Lung (tissue), 12 donors: Measurements from ENCODE around the gene GREB1L. TPM values are rescaled to one million over a fixed set of nuclear protein-coding genes. Genes with fewer than 3 reads are reported as not detected.

ENCODE experiments used
- ATAC-seq: fragments of 200-7000 bp; cut with Tn5 transposase; one replicate; pipeline ENCODE4 v1.9.1; 2020; ENCODE audit warnings: moderate number of reproducible peaks; ENCODE audit not compliant: insufficient read depth, low FRiP score
- DNase-seq, 3 donors: peaks; one replicate each; pipeline ENCODE4 v3.0.0-alpha.2; 2013 to 2017
- H3K27ac ChIP-seq, 2 donors: one replicate each; pipeline ENCODE4 v1.5.1; 2013; ENCODE audit warnings: mild to moderate bottlenecking in 2 of 2, moderate library complexity in 2 of 2, control low read depth in 1 of 2, inconsistent platforms in 1 of 2, low read depth in 1 of 2, low read length in 1 of 2
- H3K27me3 ChIP-seq, 3 donors: one replicate each; pipeline ENCODE4 v1.5.1; 2013; ENCODE audit warnings: low read length in 2 of 3; ENCODE audit not compliant: control insufficient read depth in 3 of 3, insufficient read depth in 3 of 3
- H3K36me3 ChIP-seq, 4 donors: one replicate each; pipeline ENCODE4 v1.5.1; 2013; ENCODE audit warnings: low read length in 4 of 4, mild to moderate bottlenecking in 1 of 4, moderate library complexity in 1 of 4; ENCODE audit not compliant: control insufficient read depth in 4 of 4, insufficient read depth in 4 of 4
- H3K4me1 ChIP-seq, 5 donors: one replicate each; pipeline ENCODE4 v1.5.1; 2013; ENCODE audit warnings: low read length in 5 of 5, mild to moderate bottlenecking in 2 of 5, moderate library complexity in 1 of 5; ENCODE audit not compliant: control insufficient read depth in 5 of 5, insufficient read depth in 5 of 5
- H3K4me3 ChIP-seq: one replicate; pipeline ENCODE4 v1.5.1; 2013; ENCODE audit warnings: mild to moderate bottlenecking, control low read depth, moderate library complexity
- H3K9ac ChIP-seq, 2 donors: one replicate each; pipeline ENCODE4 v1.5.1; 2013; ENCODE audit warnings: low read length in 2 of 2, control low read depth in 1 of 2; ENCODE audit not compliant: insufficient read depth in 1 of 2
- H3K9me3 ChIP-seq, 4 donors: one replicate each; pipeline ENCODE4 v1.5.1; 2013; ENCODE audit warnings: low read length in 3 of 4, mild to moderate bottlenecking in 1 of 4, moderate library complexity in 1 of 4; ENCODE audit not compliant: control insufficient read depth in 4 of 4, insufficient read depth in 3 of 4
- WGBS, 2 donors: extraction: QIAGEN DNeasy Blood & Tissue Kit; methylation state at CpG; one replicate each; pipeline ENCODE4 v1.1.7; 2013; 5-methylcytosine and 5-hydroxymethylcytosine counted together
- polyA plus RNA-seq, 2 donors: library from polyadenylated mRNA; stranded (reverse); fragments of 200-250 nt; gene quantifications; one replicate each; pipeline ENCODE4 v1.2.1, GENCODE V29; 2013
- total RNA-seq, 2 donors: library from RNA; depleted of rRNA in 1 of 2; stranded (reverse); fragments of >200 nt in 1 of 2; gene quantifications; one replicate each; pipeline ENCODE4 v1.2.1, GENCODE V29; 2014 to 2021
- TF ChIP-seq, protein P1 (sequence below): IDR thresholded peaks from 2 replicates; pipeline ENCODE4 v1.5.1; 2012; ENCODE audit warnings: mild to moderate bottlenecking; ENCODE audit errors: control extremely low read depth, extremely low read depth
- donor health status: control.
- donor health status: control.
- donor health status: Bipolar disorder and iron deficiency.
- donor health status: healthy.
- donor health status: DM: yes; HTN: yes; CAD: no.

The GREB1L gene
- total and polyA plus RNA-seq, 4 donors: 0.08 to 1.2 (median 0.41) TPM

DNA sequence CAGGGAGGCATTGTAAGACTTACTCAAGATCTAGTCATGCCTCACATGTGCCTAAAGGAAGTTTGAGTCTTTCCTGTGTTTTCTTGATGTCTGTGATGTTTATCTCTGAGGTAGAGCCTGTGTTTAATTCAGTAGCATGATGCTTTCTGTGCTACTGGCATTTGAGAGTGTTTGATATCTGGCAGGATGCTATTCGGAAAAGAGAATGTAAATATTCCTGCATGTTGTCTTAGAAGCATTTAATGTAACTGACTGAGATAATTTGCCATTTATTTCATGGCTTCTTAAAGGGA is 58.8 kb downstream of the GREB1L start:
- no peaks in the 10 kb centered on the region for H3K27me3 ChIP-seq
- no peak overlapping the region for H3K4me3 ChIP-seq
- H3K4me1 ChIP-seq: no peaks in the 10 kb centered on the region
- 48 to 70% methylated on average over 1 of the region's 1 CpG for WGBS, 2 donors
- H3K36me3 ChIP-seq: no peaks in the 10 kb centered on the region
- ATAC-seq (no peak), DNase-seq (peak in 2 of 3 donors; percentile 2 to 11)
- no peak overlapping the region for H3K27ac ChIP-seq
- no peaks in the 10 kb centered on the region for H3K9me3 ChIP-seq
- TF ChIP-seq, protein P1, sequence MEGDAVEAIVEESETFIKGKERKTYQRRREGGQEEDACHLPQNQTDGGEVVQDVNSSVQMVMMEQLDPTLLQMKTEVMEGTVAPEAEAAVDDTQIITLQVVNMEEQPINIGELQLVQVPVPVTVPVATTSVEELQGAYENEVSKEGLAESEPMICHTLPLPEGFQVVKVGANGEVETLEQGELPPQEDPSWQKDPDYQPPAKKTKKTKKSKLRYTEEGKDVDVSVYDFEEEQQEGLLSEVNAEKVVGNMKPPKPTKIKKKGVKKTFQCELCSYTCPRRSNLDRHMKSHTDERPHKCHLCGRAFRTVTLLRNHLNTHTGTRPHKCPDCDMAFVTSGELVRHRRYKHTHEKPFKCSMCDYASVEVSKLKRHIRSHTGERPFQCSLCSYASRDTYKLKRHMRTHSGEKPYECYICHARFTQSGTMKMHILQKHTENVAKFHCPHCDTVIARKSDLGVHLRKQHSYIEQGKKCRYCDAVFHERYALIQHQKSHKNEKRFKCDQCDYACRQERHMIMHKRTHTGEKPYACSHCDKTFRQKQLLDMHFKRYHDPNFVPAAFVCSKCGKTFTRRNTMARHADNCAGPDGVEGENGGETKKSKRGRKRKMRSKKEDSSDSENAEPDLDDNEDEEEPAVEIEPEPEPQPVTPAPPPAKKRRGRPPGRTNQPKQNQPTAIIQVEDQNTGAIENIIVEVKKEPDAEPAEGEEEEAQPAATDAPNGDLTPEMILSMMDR: no peak
- H3K9ac ChIP-seq: no peak overlapping the region

DNA sequence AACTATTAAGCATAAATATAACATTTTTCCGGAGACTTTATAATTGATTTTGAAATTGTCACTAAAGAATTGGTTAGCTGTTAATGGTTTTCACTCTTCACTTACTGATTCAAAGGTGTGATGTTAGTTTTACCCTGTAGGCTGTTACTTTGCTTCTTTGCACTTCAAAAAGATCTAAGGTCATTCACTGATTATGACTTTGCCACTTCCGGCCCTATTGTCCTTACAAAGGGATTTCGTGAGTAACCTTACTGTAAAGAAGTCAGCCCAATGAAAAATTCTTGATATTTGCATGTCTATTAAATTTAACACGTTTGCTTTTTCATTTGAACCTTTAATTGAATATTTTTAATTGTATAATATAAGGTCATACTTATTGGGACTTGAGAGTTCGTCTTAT is 61.4 kb downstream of the GREB1L start:
- H3K4me1 ChIP-seq: no peaks in the 10 kb centered on the region
- no peak overlapping the region for H3K9ac ChIP-seq
- no peak overlapping the region for H3K4me3 ChIP-seq
- ATAC-seq (no peak), DNase-seq (no peak)
- H3K27ac ChIP-seq: no peak overlapping the region
- no peaks in the 10 kb centered on the region for H3K36me3 ChIP-seq
- WGBS, 2 donors: 66 to 74% methylated on average over 5 of the region's 5 CpGs
- no peaks in the 10 kb centered on the region for H3K9me3 ChIP-seq
- TF ChIP-seq, protein P1: no peak
- no peaks in the 10 kb centered on the region for H3K27me3 ChIP-seq

DNA sequence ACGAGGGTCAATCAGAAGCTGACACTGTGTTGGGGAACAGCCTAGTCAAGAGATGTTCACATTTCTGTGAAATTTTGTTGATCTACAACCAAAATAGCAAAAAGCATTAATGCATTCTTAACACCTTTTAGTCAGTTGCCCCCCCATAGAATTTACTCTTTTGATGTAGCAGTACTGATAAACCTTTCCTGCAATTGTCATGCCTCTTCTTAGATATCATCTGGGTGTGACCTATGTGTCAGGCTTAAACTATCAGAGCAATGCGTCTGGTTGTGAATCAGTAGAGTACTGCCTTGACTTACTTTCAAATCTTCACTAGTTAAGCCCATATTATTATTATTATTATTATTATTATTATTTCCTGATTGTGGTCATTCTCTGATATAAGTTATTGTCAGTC is 61.9 kb downstream of the GREB1L start:
- Histone ChIP-seq H3K4me1 (no peaks in the 10 kb centered on the region), H3K9ac (no peak overlapping the region), H3K27ac (no peak overlapping the region), H3K36me3 (no peaks in the 10 kb centered on the region), H3K27me3 (no peaks in the 10 kb centered on the region), H3K9me3 (no peaks in the 10 kb centered on the region), H3K4me3 (no peak overlapping the region)
- DNase-seq (no peak), ATAC-seq (no peak)
- 65 to 67% methylated on average over 2 of the region's 2 CpGs for WGBS, 2 donors
- TF ChIP-seq, protein P1: no peak

DNA sequence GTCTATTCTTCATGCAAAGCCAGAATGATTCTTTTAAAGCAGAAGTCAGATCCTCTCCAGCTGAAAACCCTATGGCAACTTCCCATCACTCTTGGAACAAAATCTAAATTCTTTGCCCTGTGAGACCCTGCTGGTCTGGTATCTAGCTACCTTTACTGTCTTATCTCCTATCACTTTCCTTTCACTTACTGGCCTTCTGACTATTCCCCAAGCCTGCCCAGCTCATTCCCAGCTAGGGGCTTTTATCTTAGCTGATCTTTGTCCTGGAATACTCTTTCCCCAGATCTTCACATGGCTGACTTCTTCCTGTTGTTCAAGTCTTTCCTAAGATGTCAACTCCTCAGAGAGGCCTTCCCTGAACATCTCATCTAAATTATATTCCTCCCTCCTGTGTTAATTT is 63.6 kb downstream of the GREB1L start:
- no peak for ATAC-seq
- no peaks in the 10 kb centered on the region for H3K27me3 ChIP-seq
- no peaks in the 10 kb centered on the region for H3K4me1 ChIP-seq

More for the DNA sequence above, 63.6 kb downstream of the GREB1L start:
- Histone ChIP-seq H3K36me3 (no peaks in the 10 kb centered on the region), H3K9me3 (no peaks in the 10 kb centered on the region), H3K4me3 (no peak overlapping the region), H3K27ac (no peak overlapping the region), H3K9ac (no peak overlapping the region)
- DNase-seq: no peak
- TF ChIP-seq, protein P1: no peak
